ENCODE data around the gene AP5Z1.

DNA sequence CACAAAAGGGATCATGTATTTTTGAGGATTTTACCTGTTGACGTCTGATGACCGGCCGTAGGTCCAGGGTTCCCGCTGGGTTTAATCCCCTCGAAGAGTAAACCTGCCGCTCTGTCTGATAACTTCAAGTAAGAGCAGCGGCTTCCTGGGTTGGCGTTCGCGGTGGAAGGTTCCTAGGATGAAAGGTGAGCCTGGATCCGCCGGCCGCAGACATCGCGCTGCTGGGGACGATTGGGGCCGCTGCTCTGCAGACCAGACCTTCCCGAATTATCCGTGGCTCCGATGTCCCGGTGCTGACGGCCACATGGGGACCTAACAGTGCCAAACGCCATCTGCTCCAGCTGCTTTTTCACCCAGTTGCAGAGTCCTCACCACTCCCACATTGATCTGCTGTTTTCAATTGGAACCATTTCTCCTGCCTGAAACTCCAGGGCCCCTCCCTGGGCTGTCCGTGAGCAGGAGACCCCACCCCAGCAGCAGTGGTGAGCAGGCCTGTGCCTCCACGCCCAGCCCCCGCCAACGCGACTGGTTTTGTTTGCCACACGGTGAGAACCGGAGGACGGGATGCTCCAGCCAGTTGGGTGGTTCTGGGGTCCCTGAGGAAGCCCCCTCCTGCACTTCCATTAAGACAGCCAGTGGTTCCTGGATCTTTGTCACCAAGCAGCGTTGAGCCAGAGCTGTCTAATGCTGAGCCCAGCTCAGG is 12.2 kb upstream of the AP5Z1 start:
- TF ChIP-seq, protein P1, sequence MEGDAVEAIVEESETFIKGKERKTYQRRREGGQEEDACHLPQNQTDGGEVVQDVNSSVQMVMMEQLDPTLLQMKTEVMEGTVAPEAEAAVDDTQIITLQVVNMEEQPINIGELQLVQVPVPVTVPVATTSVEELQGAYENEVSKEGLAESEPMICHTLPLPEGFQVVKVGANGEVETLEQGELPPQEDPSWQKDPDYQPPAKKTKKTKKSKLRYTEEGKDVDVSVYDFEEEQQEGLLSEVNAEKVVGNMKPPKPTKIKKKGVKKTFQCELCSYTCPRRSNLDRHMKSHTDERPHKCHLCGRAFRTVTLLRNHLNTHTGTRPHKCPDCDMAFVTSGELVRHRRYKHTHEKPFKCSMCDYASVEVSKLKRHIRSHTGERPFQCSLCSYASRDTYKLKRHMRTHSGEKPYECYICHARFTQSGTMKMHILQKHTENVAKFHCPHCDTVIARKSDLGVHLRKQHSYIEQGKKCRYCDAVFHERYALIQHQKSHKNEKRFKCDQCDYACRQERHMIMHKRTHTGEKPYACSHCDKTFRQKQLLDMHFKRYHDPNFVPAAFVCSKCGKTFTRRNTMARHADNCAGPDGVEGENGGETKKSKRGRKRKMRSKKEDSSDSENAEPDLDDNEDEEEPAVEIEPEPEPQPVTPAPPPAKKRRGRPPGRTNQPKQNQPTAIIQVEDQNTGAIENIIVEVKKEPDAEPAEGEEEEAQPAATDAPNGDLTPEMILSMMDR (IDR thresholded peaks at IDR 0.05; ENCODE audit: low read depth, low read length): no peak
- TF ChIP-seq POLR2A (IDR thresholded peaks at IDR 0.05; ENCODE audit: extremely low read depth, insufficient read length): no peak
- TF ChIP-seq, protein P2, sequence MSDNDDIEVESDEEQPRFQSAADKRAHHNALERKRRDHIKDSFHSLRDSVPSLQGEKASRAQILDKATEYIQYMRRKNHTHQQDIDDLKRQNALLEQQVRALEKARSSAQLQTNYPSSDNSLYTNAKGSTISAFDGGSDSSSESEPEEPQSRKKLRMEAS (IDR thresholded peaks at IDR 0.05; ENCODE audit: low read depth, low read length): no peak
- no peak for TF ChIP-seq MYC (IDR thresholded peaks at IDR 0.05; ENCODE audit: low read depth, low read length)

Data from NB4 (cell line).